ENCODE results near the gene HIKESHI.

DNA sequence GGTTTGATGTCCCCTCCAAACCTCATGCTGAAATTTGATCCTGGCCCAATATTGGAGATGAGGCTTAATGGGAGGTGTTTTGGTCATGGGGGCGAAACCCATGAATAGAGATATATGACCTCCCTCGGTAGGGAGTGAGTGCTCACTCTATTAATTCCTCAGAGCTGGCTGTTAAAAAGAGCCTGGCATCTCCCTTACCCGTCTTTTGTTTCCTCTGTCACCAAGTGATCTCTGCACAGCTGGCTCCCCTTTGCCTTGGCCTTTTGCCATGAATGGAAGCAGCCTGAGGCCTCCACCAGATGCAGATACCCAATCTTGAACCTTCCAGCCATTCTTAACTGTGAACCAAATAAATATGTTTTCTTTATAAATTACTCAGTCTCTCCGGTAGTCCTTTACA lies 68.1 kb downstream of the HIKESHI start:
- TF ChIP-seq, protein P1, sequence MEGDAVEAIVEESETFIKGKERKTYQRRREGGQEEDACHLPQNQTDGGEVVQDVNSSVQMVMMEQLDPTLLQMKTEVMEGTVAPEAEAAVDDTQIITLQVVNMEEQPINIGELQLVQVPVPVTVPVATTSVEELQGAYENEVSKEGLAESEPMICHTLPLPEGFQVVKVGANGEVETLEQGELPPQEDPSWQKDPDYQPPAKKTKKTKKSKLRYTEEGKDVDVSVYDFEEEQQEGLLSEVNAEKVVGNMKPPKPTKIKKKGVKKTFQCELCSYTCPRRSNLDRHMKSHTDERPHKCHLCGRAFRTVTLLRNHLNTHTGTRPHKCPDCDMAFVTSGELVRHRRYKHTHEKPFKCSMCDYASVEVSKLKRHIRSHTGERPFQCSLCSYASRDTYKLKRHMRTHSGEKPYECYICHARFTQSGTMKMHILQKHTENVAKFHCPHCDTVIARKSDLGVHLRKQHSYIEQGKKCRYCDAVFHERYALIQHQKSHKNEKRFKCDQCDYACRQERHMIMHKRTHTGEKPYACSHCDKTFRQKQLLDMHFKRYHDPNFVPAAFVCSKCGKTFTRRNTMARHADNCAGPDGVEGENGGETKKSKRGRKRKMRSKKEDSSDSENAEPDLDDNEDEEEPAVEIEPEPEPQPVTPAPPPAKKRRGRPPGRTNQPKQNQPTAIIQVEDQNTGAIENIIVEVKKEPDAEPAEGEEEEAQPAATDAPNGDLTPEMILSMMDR (IDR thresholded peaks at IDR 0.05) = no peak
- TF ChIP-seq EP300 (IDR thresholded peaks at IDR 0.05) = no peak
